Raji (cell line): Measurements from ENCODE around the gene KRT86.

Source experiments
- POLR2A ChIP-seq: IDR thresholded peaks from 2 replicates; pipeline ENCODE4 v1.6.1; 2011; ENCODE audit warnings: low read depth, low read length, control low read depth; ENCODE audit not compliant: insufficient read depth

KRT86 gene

DNA sequence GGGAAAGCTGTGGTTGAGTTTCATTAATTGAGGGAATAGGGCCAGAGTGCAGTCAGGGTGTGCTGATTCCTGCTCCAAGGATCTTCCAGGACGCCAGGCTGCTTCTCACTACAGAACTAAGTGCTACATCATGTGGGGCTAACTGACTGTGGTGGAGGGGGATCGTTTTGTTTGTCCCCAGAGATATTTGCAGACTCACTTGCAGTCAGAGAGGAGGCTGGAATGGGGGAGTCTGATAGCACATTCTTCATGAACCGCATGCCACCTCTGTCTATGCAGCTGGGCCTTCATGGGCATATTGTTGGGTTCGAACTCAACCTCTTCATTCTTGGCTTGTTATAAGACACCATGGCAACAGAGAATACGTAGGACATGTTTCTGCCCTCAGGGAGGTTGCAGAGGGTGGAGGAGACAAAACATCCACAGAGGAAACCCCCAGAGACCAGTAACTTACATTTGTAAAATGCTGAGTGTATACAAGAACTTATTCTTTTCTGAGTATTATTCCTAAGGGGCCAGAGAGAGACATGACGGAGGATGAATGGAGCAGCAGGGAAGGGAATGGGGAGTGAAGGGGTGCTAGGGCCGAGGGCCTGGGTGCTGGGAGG lies 28.4 kb upstream of the KRT86 start:
- no peak for TF ChIP-seq POLR2A

DNA sequence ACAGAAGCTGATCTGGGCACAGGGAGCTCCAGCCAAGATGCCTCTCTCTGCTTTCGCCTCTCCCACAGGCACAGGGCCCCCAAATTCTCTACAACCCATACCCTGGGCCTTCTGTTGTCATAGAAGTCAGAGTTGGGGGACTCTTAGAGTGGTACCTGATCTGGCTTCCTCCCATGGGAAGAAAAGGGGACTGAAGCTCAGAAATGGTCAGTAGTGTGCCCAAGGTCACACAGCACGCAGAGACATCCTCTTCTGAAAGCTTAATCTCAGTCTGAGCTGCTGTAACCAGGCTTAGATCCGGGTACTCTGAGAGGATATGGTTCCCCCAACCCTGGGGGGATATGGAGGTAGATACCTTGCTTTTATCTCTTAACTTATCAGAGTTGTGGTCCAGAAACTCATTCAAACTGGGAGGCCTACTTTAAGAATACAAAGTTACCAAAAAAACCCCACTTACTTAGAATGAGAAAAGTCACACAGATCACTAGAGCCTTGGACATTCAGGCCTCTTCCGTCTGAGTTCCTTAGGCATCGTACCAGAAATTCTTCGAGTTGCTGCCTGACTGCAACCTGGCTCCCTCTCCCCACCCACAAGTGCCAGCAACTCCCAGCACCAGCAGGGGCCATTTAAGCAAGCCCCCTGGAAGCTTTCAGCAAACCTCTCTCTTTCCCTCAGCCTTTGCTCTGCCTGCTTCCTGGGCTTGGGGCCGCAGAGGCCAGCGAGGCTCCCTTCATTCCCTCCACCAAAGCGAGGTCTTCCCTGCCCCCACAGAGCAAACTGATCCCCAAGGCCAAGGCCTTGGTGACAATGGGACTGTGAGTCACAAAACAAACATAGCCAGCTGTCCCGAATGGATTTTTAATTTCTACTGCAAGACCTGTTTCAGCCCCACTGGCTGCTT lies 27.5 kb upstream of the KRT86 start:
- TF ChIP-seq POLR2A: no peak

DNA sequence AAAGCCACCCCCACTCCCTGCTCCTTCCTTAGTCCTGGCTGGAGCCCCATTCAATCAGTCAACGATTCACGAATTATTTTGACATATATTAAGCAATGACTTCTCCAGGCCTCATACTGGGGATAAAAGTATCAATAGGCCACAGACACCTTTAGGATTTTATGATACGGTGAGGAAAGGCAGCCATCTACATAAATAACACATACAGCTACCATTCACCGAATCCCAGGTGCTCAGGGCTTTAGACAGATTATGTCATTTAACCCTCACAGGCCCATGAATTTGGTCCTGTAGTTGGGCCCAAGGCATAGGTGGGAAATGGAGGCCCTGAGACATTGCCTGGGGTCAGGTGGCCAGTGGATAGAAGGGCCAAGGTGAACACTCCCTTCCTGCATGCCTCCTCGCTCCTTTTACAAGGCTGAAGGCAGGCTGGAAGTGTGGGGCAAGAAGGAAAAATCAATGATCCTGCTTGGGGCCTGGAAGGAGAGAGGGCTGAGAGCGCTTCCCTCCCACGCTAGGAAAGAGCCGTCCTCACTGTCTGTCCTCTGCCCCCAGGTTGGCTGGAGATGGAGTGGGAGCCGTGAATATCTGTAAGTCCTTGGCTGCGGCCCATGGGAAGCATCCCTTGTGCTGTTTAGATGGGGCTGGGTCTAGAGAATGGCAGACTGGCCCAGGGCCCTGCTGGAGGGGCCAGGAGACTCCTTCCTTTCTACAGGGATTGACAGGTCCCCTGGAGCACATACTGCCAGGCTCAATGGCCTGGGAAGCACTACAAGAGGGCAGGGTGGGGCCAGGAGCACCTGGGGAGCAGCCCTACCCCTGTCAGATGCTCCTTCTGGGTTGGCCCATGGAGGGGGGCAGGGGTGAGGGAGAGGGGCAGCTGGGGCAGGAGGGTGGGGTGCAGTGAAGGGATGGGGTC lies 26.6 kb upstream of the KRT86 start:
- no peak for TF ChIP-seq POLR2A

DNA sequence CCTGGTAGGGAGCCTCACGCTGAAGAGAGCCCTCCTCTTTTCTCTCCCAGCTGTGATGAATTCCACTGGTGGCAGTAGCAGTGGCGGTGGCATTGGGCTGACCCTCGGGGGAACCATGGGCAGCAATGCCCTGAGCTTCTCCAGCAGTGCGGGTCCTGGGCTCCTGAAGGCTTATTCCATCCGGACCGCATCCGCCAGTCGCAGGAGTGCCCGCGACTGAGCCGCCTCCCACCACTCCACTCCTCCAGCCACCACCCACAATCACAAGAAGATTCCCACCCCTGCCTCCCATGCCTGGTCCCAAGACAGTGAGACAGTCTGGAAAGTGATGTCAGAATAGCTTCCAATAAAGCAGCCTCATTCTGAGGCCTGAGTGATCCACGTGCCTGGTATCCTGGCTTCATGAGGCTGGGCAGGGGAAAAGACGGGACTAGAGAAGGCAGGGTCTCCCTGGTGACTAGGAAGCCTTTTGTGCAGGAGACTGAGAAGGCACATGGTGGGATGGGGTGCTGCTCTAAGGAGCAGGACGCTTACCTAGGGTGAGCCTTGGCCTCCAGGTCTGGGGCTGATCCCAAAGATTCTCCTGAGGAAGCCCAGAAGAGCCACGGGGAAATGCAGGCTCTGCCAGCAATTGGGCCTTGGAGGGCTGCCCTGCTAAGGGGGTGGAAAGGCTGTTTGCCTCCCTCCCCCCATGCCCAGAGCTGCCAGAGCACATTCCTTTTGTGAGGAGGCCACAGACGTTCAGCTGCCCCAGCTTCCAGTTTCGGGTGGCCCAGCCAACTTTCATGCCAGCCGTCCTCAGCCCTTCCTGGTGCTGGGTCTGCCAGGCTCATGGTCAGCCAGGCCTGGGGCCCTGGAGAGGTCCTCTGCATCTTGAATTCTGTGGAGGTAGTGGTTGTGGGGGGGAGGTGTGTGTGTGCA lies 25.6 kb upstream of the KRT86 start:
- TF ChIP-seq POLR2A: no peak

DNA sequence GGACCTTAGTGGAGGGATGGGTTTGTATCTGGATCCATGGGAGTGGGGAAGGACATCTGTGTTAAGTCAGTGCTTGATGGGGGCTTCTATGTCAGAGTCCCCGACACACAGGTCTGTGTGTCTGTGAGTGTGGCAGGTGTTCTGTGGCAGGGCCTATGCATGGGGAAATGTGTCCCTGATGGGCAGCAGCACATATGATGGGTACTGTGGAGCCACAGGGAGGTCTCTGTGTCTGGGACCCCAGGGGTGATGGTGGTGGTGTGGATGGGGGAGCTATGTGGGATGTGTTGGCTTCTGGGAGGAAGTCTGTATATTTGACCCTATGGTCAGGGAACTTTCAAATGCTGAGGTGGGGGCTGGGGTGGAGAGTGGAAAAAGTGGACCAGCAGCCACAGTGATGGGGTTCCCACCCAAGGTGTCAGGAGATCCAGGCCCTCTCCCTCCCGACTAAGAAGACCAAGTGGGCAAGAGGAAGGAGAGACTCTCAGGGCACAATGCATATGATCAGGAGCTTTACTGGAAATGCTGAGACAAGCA lies 24.9 kb upstream of the KRT86 start:
- TF ChIP-seq POLR2A: no peak

DNA sequence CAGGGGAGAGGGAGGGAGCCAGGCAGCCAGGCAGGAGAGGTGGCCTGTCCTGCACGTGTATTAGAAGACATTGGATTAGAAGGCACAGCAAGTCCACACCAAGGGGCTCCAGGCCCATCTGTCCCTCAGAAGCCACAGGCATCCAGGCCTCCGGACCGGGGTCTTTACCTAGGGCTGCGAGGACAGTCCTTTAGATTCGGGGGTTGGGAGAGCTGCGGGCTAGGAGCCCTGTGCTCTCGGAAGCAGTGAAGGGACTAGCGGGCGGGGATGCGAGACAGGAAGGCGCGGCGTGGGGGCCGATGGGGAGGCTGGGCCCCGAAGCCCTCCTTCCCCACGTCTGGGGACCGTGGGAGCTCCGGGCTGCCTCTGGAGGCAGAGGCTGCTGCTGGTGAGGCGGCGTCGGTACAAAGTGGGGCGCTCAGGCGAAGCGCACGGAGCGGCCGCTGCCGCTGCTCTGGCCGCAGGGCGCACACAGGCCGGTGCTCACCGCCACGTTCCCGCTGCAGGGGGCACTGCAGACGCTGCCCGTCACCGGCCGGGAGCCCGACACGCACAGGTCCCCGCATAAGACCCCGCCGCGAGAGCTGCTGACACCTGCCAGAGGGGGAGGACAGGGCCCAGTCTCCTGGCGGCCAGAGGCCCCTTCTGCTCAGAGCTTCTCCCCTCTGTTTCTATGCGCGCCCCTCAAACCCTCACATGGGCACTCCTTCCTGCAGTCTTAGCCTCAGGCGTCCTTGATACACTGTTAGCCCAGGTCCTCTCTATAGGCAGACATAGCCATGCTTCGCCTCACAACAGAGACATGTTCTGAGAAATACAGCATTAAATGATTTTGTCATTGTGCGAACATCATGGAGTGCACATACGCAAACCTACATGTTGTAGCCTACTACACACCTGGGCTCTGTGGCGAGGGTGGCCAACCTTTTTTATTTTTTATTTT lies 24.1 kb upstream of the KRT86 start:
- no peak for TF ChIP-seq POLR2A

DNA sequence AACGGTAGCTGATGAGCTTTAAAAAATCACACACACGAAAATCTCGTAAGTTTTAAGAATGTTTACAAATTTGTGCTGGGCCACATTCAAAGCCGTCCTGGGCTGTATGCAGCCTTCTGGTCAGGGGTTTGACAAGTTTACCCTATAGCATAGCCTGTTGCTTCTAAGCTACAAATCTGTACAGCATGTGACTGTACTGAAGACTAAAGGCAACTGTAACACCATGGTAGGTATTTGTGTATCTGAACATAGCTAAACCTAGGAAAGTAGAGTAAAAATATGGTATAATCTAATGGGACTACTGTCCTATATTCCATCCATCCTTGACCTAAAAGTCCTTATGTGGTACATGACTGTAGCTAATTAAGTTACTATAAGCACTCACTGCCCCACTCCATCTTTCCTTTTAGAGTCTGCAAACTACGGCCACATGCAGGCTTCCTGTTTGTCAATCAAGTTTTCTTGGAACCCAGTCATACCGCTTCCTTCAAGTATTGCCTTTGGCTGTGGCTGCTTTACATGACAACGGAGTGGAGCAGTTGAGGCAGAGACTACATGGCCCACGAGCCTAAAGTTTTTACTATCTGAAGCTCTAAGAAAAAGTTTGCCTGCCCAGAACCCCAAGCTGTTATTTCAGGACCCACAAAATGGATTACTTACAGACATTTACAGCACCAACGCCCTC lies 22.9 kb upstream of the KRT86 start:
- TF ChIP-seq POLR2A: no peak

DNA sequence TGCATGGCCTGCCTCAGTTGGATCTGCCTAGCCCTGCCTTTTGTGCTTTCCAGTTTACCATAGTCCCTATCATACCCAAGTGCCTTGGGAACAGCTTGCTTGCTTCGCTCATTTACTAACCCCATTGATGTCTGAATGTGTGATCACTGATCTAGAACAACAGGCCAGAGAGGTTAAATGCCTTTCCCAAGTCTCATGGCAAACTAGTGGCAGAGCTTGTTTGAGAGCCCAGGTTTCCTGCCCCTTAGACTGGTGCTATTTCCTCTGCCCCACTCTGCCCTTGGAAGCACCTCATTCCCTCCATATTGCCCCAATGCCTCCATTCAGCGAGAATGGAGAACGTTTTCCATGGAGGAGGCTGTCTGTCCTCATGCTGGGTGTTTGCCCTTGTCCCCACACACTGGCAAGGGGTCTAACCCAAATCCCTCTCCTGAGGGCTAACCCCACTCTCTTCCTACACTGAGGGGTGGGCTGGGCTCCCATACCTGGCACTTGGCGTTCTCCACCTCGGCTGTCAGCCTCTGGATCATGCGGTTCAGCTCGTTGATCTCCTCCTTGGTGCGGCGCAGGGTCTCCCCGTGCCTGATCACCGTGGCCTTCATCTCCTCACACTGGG lies 21.6 kb upstream of the KRT86 start:
- no peak for TF ChIP-seq POLR2A

DNA sequence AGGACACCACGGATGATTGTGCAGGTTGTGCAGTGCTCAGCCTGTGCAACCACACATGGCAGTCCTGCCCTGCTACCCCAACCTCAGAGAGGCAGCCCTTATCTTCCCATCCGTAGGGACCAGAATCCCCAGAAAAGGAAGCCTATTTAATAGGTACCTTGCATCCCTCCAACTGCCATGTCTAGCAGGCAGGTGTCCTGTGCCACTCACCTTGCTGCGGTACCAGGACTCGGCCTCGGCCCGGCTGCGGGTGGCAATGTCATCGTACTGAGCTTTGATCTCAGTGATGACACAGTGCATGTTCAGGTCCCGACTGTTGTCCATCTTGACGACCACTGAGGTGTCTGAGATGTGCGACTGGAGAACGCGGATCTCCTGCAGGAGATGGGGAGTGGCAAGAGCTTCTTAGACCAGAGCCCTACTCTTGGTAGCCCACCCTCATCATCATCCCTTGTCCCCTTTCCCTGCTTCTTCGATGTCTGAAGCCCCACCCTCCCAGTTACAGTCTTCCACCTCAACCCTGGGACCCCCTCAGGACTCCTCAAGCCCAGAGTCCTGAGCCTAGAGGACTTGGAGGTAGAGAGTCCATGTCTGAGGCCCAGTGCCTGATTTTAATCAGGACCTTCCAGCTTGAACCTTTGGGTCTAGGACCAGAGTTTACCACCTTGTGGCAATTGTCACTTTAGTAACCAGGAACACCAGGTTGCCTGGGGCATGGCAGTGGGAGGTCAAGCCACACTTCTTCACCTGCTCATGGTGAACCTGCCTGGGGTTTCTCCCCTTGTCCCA lies 20.9 kb upstream of the KRT86 start:
- TF ChIP-seq POLR2A: no peak

DNA sequence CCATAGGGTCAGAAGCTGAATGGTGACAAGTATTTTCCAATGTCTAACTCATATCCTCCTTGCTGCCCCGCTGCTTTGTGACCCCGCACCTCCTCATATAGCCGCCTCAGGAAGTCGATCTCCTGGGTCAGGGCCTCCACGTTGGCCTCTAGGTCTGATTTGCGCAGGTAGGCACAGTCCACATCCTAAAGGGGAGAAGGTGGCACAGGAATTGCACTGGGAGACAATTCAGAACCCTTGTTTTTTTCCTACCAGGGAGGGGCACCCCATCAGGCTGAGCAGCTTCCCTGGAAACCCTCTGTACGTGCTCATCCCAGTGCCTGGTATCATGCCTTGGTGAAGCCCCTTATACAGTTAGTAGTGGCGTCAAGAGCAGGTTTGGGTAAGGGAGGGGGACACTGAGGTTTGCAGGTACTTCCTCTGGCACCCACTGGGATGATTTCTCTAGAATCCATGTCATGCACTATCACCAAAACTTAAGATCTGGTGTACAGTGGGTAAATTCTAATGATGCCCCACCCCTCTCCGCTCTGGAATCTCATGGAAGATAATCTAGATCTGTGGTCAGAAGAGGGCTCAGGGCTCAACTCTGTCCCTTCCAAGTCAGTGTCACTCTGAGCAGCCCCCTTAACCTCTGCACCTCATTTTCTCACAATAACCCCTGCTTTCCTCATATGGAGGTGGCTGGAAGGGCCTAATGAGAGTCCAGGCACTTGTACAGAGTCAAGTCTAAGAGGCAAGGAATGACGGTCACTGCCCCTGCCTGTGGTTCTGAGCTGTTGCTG lies 20.1 kb upstream of the KRT86 start:
- no peak for TF ChIP-seq POLR2A
